Aorta (tissue), 5 donors: ENCODE data around the gene ANKS1B. TPM values are rescaled to one million over a fixed set of nuclear protein-coding genes. Genes with fewer than 3 reads are reported as not detected.

Source experiments
- ATAC-seq: fragments of 200-7000 bp; cut with Tn5 transposase; one replicate; pipeline ENCODE4 v1.9.1; 2022; ENCODE audit warnings: moderate library complexity; ENCODE audit not compliant: low FRiP score
- DNase-seq, 2 donors: peaks; one replicate each; pipeline ENCODE4 v3.0.0-alpha.2; 2020
- H3K27ac ChIP-seq, 2 donors: one replicate each; pipeline ENCODE4 v1.5.1; 2013; ENCODE audit warnings: low read length in 2 of 2, mild to moderate bottlenecking in 2 of 2, moderate library complexity in 2 of 2, control low read depth in 1 of 2, inconsistent platforms in 1 of 2, low read depth in 1 of 2
- H3K27me3 ChIP-seq, 2 donors: one replicate each; pipeline ENCODE4 v1.6.1; 2013; ENCODE audit warnings: control low read depth in 1 of 2, low read length in 1 of 2, mild to moderate bottlenecking in 1 of 2, moderate library complexity in 1 of 2; ENCODE audit not compliant: insufficient read depth in 2 of 2, control insufficient read depth in 1 of 2
- H3K36me3 ChIP-seq, 2 donors: one replicate each; pipeline ENCODE4 v1.6.1; 2013; ENCODE audit warnings: control low read depth in 1 of 2, low read length in 1 of 2, mild to moderate bottlenecking in 1 of 2; ENCODE audit not compliant: insufficient read depth in 2 of 2, control insufficient read depth in 1 of 2
- H3K4me1 ChIP-seq, 2 donors: one replicate each; pipeline ENCODE4 v1.6.1; 2013; ENCODE audit warnings: low read length in 2 of 2, control low read depth in 1 of 2, mild to moderate bottlenecking in 1 of 2, moderate library complexity in 1 of 2; ENCODE audit not compliant: insufficient read depth in 2 of 2, control insufficient read depth in 1 of 2
- H3K4me3 ChIP-seq, 2 donors: one replicate each; pipeline ENCODE4 v1.5.1; 2013; ENCODE audit warnings: low read length in 2 of 2, control low read depth in 1 of 2, mild to moderate bottlenecking in 1 of 2
- H3K9me3 ChIP-seq: one replicate; pipeline ENCODE4 v1.6.1; 2013; ENCODE audit warnings: mild to moderate bottlenecking, low read length; ENCODE audit not compliant: control insufficient read depth
- WGBS, 2 donors: extraction: QIAGEN DNeasy Blood & Tissue Kit; methylation state at CpG; one replicate each; pipeline ENCODE4 v1.1.7; 2013; 5-methylcytosine and 5-hydroxymethylcytosine counted together
- intact Hi-C, 2 donors: fragments of 100-400 bp; cut with DNase I; formaldehyde crosslinking; loops; one replicate each; pipeline versions ENCODE4 v1.14.2 to v1.15.0; 2022
- polyA plus RNA-seq, 2 donors: library from polyadenylated mRNA; stranded (reverse); fragments of 200-250 nt; gene quantifications; one replicate each; pipeline ENCODE4 v1.2.3, GENCODE V29; 2013
- total RNA-seq, 2 donors: library from RNA; stranded (reverse); fragmentation: NEBNext Ultra II Directional; extraction: Animal tissue kit (Norgen Biotek cat#: 25700); gene quantifications; one replicate each; pipeline ENCODE4 v1.2.1, GENCODE V29; 2021
- donor health status: healthy with polysubstance abuse.
- donor health status: Bipolar disorder and iron deficiency.
- donor health status: DM: no; HTN: no; CAD: no.
- donor health status: DM: no; HTN: no; CAD: no.
- donor health status: DM: yes; HTN: yes; CAD: no.

Gene ANKS1B
- total and polyA plus RNA-seq, 4 donors: 3.0 to 37.0 (median 17.8) TPM

DNA sequence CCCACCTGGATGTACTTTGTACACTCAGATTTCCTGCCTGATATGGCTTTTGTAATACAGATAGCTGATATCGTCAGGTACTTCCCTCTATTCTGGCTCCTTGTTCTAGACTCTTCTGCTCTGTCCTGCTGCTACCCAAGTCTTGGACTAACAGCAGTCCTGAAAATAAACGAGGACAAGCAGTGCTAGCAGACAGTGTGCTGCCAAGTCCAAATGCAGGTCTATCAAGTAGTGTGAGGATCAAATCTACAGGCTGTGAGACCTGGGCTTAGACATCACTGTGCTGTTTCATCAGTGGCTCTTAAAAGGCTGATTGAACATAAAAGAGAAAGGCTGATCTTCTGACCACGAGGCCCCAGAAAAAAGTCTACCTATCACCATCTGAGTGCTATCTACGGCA, 921.6 kb downstream of the ANKS1B start:
- Histone ChIP-seq H3K4me3 (no peak overlapping the region), H3K27ac (no peak overlapping the region), H3K36me3 (no peaks in the 10 kb centered on the region), H3K27me3 (no peaks in the 10 kb centered on the region), H3K9me3 (no peaks in the 10 kb centered on the region), H3K4me1 (no peaks in the 10 kb centered on the region)
- WGBS, 2 donors: 76 to 82% methylated on average over 4 of the region's 4 CpGs
- intact Hi-C loops: no loop called here
- no peak for ATAC-seq
- DNase-seq: no peak

DNA sequence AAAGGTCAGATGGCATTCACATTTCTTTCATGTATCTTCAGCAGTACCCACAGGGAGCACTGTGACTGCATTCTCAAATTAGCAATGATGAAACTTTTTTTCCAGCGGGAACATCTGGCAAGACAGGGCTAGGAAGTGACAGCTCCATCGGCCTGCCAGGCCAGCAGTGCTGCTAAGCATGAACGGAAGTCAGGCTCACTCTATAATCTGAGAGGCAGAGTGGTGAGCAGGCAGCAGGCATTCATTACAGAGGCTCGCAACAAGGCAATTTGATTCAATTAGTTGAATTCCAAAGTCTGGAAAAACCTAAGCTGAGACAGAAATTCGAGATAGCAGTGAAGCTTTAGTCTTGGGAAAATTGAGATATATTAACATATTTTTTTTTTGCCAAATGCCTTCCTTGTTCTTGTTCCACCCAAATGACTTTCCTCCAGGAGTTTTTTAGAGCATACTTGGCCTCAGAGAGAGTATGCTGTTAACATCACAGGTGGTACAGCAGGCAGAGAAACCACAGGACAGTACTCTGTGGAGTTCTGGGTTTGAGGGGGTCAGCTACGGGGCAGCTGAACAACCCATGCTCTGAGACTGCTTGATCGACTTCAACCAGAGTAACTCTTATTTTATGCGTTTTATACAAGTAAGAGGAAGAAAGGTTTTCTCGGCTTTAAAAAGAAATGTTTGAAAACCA, 924.8 kb downstream of the ANKS1B start:
- Histone ChIP-seq H3K4me1 (no peaks in the 10 kb centered on the region), H3K36me3 (no peaks in the 10 kb centered on the region), H3K9me3 (no peaks in the 10 kb centered on the region), H3K27ac (no peak overlapping the region), H3K27me3 (no peaks in the 10 kb centered on the region), H3K4me3 (no peak overlapping the region)
- 33 to 41% methylated on average over 9 of the region's 9 CpGs for WGBS, 2 donors
- DNase-seq (peak in 1 of 2 donors; percentile 66), ATAC-seq (peak; percentile 70)
- intact Hi-C loops: no loop called here

DNA sequence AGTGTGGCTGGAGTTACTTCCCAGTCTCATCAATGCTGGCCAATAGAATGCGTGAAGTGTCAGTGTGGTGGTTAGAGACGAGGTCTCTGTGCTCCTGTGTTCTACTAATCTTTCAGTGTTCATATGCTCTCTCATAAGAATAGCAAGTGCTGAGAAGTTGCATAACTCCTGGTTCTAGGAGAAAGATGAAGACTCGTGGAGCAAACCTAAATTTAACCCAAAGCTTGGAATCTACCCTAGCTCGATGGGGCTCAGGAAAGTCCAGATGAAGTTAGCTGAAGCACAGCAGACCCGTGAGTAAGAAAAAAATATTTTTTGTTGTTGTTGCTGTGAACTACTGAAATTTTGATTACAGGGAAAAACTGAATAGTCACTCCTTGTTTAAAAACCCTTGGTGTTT, 927.1 kb downstream of the ANKS1B start:
- H3K27me3 ChIP-seq: no peaks in the 10 kb centered on the region
- no peak for ATAC-seq
- 66 to 68% methylated on average over 5 of the region's 5 CpGs for WGBS, 2 donors
- no peak for DNase-seq
- H3K36me3 ChIP-seq: no peaks in the 10 kb centered on the region
- no peak overlapping the region for H3K27ac ChIP-seq
- intact Hi-C loops: no loop called here
- H3K4me3 ChIP-seq: no peak overlapping the region
- H3K9me3 ChIP-seq: no peaks in the 10 kb centered on the region
- H3K4me1 ChIP-seq: no peaks in the 10 kb centered on the region

DNA sequence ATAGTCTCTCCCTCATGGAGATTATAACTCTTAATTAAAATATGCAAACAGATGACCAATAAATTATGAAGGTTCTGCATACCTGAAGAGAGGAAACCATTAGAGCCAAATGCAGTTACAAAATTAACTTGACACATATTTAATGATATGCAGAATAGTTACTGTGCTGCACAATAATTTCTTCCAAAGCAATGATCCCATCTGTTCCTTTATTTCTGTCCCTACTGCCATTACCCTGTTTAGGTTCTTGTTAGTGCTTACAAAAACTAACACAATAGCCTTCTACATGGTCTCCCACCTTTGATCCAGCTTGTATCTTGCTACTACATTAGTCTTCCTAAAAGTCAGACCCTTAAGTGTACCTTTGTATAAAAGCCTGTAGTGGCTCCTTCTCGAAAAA, 928.5 kb downstream of the ANKS1B start:
- Histone ChIP-seq H3K36me3 (no peaks in the 10 kb centered on the region), H3K4me3 (no peak overlapping the region), H3K27ac (no peak overlapping the region), H3K9me3 (no peaks in the 10 kb centered on the region), H3K27me3 (no peaks in the 10 kb centered on the region), H3K4me1 (no peaks in the 10 kb centered on the region)
- intact Hi-C loops: no loop called here
- no peak for DNase-seq
- 90 to 96% methylated on average over 1 of the region's 1 CpG for WGBS, 2 donors
- no peak for ATAC-seq

DNA sequence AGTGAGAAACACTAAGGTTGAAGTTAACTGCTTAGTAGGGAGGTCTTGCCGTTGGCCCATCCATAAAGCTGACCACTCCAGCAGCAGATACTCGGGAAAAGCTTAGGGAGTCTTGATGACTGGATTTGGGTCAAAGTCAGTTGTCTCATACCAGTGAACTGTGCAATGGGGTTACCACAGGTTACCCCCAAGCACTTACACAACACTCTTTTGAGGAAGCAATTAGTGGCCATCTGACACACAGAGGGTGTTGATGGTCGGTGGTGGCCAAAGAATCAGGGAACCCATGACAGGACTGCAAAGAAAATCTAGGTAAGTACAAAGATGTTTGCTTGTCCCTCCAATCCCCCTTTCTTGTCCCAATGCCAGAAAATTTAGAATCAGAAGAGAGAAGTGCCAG, 929.4 kb downstream of the ANKS1B start:
- intact Hi-C loops: no loop called here
- Histone ChIP-seq H3K36me3 (no peaks in the 10 kb centered on the region), H3K9me3 (no peaks in the 10 kb centered on the region), H3K27me3 (no peaks in the 10 kb centered on the region), H3K4me3 (no peak overlapping the region), H3K4me1 (no peaks in the 10 kb centered on the region), H3K27ac (no peak overlapping the region)
- DNase-seq: no peak
- 91 to 94% methylated on average over 3 of the region's 3 CpGs for WGBS, 2 donors
- ATAC-seq: no peak

DNA sequence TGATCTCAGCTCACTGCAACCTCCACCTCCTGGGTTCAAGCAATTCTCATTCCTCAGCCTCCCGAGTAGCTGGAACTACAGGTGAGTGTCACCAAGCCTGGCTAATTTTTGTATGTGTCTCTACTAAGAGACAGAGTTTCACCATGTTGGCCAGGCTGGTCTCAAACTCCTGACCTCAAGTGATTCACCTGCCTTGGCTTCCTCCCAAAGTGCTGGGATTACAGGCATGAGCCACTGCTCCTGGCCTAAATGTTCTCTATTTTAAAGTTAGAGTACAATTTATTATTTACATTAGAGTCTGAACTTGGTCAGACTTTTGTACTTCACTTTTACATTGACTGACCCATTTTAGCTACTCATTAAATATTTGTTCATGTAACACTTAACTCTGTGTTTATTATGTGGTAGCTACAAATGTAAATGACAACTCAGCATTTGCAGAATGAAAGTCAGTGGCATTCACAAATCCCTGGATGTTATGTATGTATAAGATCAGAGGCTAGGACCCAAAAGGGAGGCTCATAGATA, 930.1 kb downstream of the ANKS1B start:
- no peaks in the 10 kb centered on the region for H3K27me3 ChIP-seq
- H3K4me3 ChIP-seq: no peak overlapping the region
- ATAC-seq: no peak
- no peak for DNase-seq
- intact Hi-C loops: no loop called here
- H3K27ac ChIP-seq: no peak overlapping the region
- no peaks in the 10 kb centered on the region for H3K4me1 ChIP-seq
- no peaks in the 10 kb centered on the region for H3K36me3 ChIP-seq
- 93 to 94% methylated on average over 1 of the region's 1 CpG for WGBS, 2 donors
- H3K9me3 ChIP-seq: no peaks in the 10 kb centered on the region

DNA sequence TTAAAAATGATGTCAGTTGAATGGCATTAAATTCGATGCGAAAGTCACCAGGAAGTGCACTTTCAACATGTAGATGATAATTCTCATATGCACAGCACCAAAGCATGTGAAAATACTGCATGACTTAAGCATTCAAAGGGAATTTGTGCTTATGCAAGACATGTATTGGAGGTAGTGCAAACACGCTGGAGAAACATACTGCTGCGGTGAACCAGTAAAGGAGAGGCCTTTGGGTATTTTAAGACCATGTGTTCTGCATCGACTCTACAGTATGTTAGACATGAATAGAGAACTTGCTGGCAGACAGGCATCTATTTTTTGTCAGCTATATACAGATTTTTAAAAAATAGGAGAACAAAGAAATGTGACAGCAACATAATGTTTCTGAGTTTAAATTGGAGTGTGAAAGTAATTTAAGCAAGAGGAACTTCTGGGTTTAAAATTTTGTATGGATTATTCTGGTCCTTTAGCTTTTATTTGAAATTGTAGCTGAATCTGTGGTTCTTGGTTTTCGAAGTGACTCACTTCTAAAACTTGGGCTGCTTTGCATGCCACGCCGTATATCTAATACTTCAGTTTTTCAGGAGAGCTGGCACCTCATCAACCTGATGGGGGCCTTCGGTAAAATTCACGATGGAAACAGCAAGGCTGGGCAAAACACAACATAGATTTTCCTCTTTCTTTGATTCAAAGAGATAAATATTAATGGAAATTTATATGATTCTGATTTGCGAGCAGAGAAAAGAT, 930.9 kb downstream of the ANKS1B start:
- H3K4me3 ChIP-seq: no peak overlapping the region
- H3K27ac ChIP-seq: no peak overlapping the region
- no peaks in the 10 kb centered on the region for H3K36me3 ChIP-seq
- no peak for ATAC-seq
- WGBS, 2 donors: 52 to 63% methylated on average over 11 of the region's 11 CpGs
- H3K4me1 ChIP-seq: no peaks in the 10 kb centered on the region
- H3K27me3 ChIP-seq: no peaks in the 10 kb centered on the region
- DNase-seq: no peak
- H3K9me3 ChIP-seq: no peaks in the 10 kb centered on the region
- intact Hi-C loops: no loop called here

DNA sequence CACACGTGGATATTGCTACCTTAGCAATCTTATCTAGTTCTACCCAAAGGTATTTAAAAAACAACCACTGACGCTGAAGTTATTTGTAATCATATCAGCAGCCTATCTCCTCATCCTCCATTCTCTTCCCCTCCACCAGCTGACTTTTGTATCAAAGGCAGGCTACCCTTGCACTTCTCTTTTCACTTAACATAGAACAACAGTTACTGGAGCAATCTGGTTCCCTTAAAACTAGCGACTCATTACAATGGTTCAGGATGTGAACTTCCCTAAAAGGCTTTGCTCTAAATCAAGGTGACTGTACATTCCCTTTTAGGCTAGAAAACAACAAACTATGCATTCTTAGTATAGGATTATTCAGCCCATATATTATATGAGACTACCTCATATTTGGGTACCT, 935.0 kb downstream of the ANKS1B start:
- intact Hi-C loops: loop anchor here in 1 of 2 donors (10.0 kb wide), 1 partner anchor 615 kb away; no protein-coding TSS in a partner anchor
- Histone ChIP-seq H3K9me3 (peaks cover 1% of the 10 kb centered on the region), H3K27ac (no peak overlapping the region), H3K27me3 (no peaks in the 10 kb centered on the region), H3K36me3 (no peaks in the 10 kb centered on the region), H3K4me1 (no peaks in the 10 kb centered on the region), H3K4me3 (no peak overlapping the region)
- 72 to 77% methylated on average over 3 of the region's 3 CpGs for WGBS, 2 donors
- DNase-seq (no peak), ATAC-seq (no peak)

DNA sequence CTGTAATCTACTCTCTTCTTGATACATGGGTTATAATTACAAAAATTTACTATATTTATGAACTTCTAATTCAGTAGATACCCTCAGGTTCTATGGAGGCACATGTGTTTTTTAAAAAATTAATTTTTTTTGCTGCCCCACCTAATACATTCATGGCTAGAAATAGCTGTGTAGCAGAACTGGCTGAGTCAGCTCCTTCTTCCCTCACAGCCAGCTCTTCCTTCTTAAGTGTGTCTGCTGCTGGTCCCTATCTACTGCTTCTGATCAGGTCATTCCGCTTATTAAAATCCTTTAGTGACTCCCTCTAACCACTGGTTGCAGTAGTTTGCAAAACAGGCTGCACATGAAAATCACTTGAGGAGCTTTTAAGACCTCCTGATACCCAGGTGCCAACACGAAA, 939.6 kb downstream of the ANKS1B start:
- Histone ChIP-seq H3K27me3 (no peaks in the 10 kb centered on the region), H3K4me3 (no peak overlapping the region), H3K36me3 (no peaks in the 10 kb centered on the region), H3K4me1 (no peaks in the 10 kb centered on the region), H3K27ac (no peak overlapping the region), H3K9me3 (peaks cover 1% of the 10 kb centered on the region)
- DNase-seq (no peak), ATAC-seq (no peak)
- intact Hi-C loops: loop anchor here in 1 of 2 donors (10.0 kb wide), 1 partner anchor 620 kb away; no protein-coding TSS in a partner anchor
- 94 to 100% methylated on average over 2 of the region's 2 CpGs for WGBS, 2 donors
